Activated T-helper 17 cell treated with anti-CD3 and anti-CD28 coated beads, Interleukin-2, amount 50 U/mL, for 72 hours (primary cell): ENCODE results near the gene TBC1D24. TPM values are rescaled to one million over a fixed set of nuclear protein-coding genes. Genes with fewer than 3 reads are reported as not detected.
A peak's percentile ranks its signal among the peaks of the same experiment; 100 is the strongest.

ENCODE experiments used
- ATAC-seq: fragments of 150-1000 bp; cut with Tn5 transposase; replicated peaks from 2 replicates; pipeline ENCODE4 v1.10.0; 2021; ENCODE audit warnings: mild to moderate bottlenecking, moderate library complexity
- H3K27ac Mint-ChIP-seq: one replicate; pipeline ENCODE4 v1.8.0; 2022; ENCODE audit warnings: mixed read lengths
- H3K27me3 Mint-ChIP-seq: one replicate; pipeline ENCODE4 v1.8.0; 2022; ENCODE audit warnings: mixed read lengths
- H3K36me3 Mint-ChIP-seq: one replicate; pipeline ENCODE4 v1.8.0; 2022; ENCODE audit warnings: low read depth, mild to moderate bottlenecking, mixed read lengths
- H3K4me1 Mint-ChIP-seq: one replicate; pipeline ENCODE4 v1.8.0; 2022; ENCODE audit warnings: mixed read lengths
- H3K4me3 Mint-ChIP-seq: one replicate; pipeline ENCODE4 v1.8.0; 2022; ENCODE audit warnings: mild to moderate bottlenecking, mixed read lengths
- H3K9me3 Mint-ChIP-seq: one replicate; pipeline ENCODE4 v1.8.0; 2022; ENCODE audit warnings: mixed read lengths
- total RNA-seq, 2 donors: library from RNA; stranded (reverse); gene quantifications; one replicate each; pipeline ENCODE4 v1.2.3, GENCODE V29; 2022

TBC1D24 gene
- total RNA-seq, 2 donors from 2014 or later, result 10.8 to 16.1 TPM

- Mint-ChIP-seq H3K9me3 (no peaks in the 10 kb centered on the region), H3K36me3 (no peaks in the 10 kb centered on the region), H3K4me3 (peak overlapping the region; percentile 9), H3K27ac (no peak overlapping the region), H3K4me1 (peaks cover 5% of the 10 kb centered on the region), H3K27me3 (peaks cover 11% of the 10 kb centered on the region)
- ATAC-seq, result no peak
Observed at GRCh38 chr16:2469399-2470233, 5.3 kb upstream of the TBC1D24 start.

- Mint-ChIP-seq H3K27me3 (peaks cover 11% of the 10 kb centered on the region), H3K4me1 (peaks cover 5% of the 10 kb centered on the region), H3K4me3 (peak overlapping the region; percentile 9), H3K9me3 (no peaks in the 10 kb centered on the region), H3K27ac (no peak overlapping the region), H3K36me3 (no peaks in the 10 kb centered on the region)
- no peak for ATAC-seq
Observed at GRCh38 chr16:2470234-2470601, 4.7 kb upstream of the TBC1D24 start.

- Mint-ChIP-seq H3K27me3 (peaks cover 11% of the 10 kb centered on the region), H3K9me3 (no peaks in the 10 kb centered on the region), H3K27ac (no peak overlapping the region), H3K4me1 (peaks cover 5% of the 10 kb centered on the region), H3K4me3 (peak overlapping the region; percentile 9), H3K36me3 (no peaks in the 10 kb centered on the region)
- no peak for ATAC-seq
Observed at GRCh38 chr16:2470603-2471015, 4.3 kb upstream of the TBC1D24 start.

GRCh38 chr16:2471016-2471652 lies 3.8 kb upstream of the TBC1D24 start, which contains the start of gene NTN3:
Gene NTN3, plus strand, starts transcription at chr16:2471297. Its CDS starts 405 bp downstream, at chr16:2471702.
- no peaks in the 10 kb centered on the region for H3K36me3 Mint-ChIP-seq
- H3K27ac Mint-ChIP-seq, result no peak within 1 kb of the TSS
- H3K9me3 Mint-ChIP-seq, result no peaks in the 10 kb centered on the region
- peaks cover 11% of the 10 kb centered on the region for H3K27me3 Mint-ChIP-seq
- peak within 1 kb of the TSS; percentile 9 for H3K4me3 Mint-ChIP-seq
- H3K4me1 Mint-ChIP-seq, result peaks cover 7% of the 10 kb centered on the region
- ATAC-seq, result no peak

GRCh38 chr16:2471653-2472487 lies 3.1 kb upstream of the TBC1D24 start:
- Mint-ChIP-seq H3K4me1 (peaks cover 14% of the 10 kb centered on the region), H3K9me3 (no peaks in the 10 kb centered on the region), H3K36me3 (no peaks in the 10 kb centered on the region), H3K4me3 (no peak overlapping the region), H3K27me3 (peaks cover 11% of the 10 kb centered on the region), H3K27ac (no peak overlapping the region)
- ATAC-seq, result no peak

- no peaks in the 10 kb centered on the region for H3K36me3 Mint-ChIP-seq
- no peak overlapping the region for H3K27ac Mint-ChIP-seq
- no peaks in the 10 kb centered on the region for H3K9me3 Mint-ChIP-seq
- H3K4me1 Mint-ChIP-seq, result peaks cover 16% of the 10 kb centered on the region
- ATAC-seq, result no peak
- peaks cover 11% of the 10 kb centered on the region for H3K27me3 Mint-ChIP-seq
- peak overlapping the region; percentile 52 for H3K4me3 Mint-ChIP-seq
Observed at GRCh38 chr16:2472488-2472864, 2.5 kb upstream of the TBC1D24 start.

GRCh38 chr16:2472885-2473445 lies 2.0 kb upstream of the TBC1D24 start:
- no peaks in the 10 kb centered on the region for H3K9me3 Mint-ChIP-seq
- H3K27ac Mint-ChIP-seq, result no peak overlapping the region
- no peak for ATAC-seq
- peaks cover 11% of the 10 kb centered on the region for H3K27me3 Mint-ChIP-seq
- H3K36me3 Mint-ChIP-seq, result no peaks in the 10 kb centered on the region
- peak overlapping the region; percentile 52 for H3K4me3 Mint-ChIP-seq
- H3K4me1 Mint-ChIP-seq, result peaks cover 21% of the 10 kb centered on the region

GRCh38 chr16:2473446-2473926 lies 1.4 kb upstream of the TBC1D24 start:
- H3K27me3 Mint-ChIP-seq, result peaks cover 11% of the 10 kb centered on the region
- peak overlapping the region; percentile 52 for H3K4me3 Mint-ChIP-seq
- no peaks in the 10 kb centered on the region for H3K36me3 Mint-ChIP-seq
- H3K27ac Mint-ChIP-seq, result no peak overlapping the region
- peaks cover 21% of the 10 kb centered on the region for H3K4me1 Mint-ChIP-seq
- H3K9me3 Mint-ChIP-seq, result no peaks in the 10 kb centered on the region
- ATAC-seq, result peak; percentile 1

GRCh38 chr16:2473999-2474876 lies 689 bp upstream of the TBC1D24 start:
- Mint-ChIP-seq H3K36me3 (no peaks in the 10 kb centered on the region), H3K4me3 (peak overlapping the region; percentile 41), H3K4me1 (peaks cover 21% of the 10 kb centered on the region), H3K27me3 (peaks cover 11% of the 10 kb centered on the region), H3K9me3 (no peaks in the 10 kb centered on the region), H3K27ac (no peak overlapping the region)
- peak; percentile 68 for ATAC-seq

- peak overlapping the region; percentile 60 for H3K4me3 Mint-ChIP-seq
- no peaks in the 10 kb centered on the region for H3K9me3 Mint-ChIP-seq
- peak; percentile 46 for ATAC-seq
- no peaks in the 10 kb centered on the region for H3K36me3 Mint-ChIP-seq
- H3K27ac Mint-ChIP-seq, result no peak overlapping the region
- peaks cover 17% of the 10 kb centered on the region for H3K4me1 Mint-ChIP-seq
- no peaks in the 10 kb centered on the region for H3K27me3 Mint-ChIP-seq
Observed at GRCh38 chr16:2475413-2476344, 752 bp downstream of the TBC1D24 start.

GRCh38 chr16:2476345-2476720 lies 1.4 kb downstream of the TBC1D24 start:
- ATAC-seq, result no peak
- H3K4me3 Mint-ChIP-seq, result peak overlapping the region; percentile 60
- no peaks in the 10 kb centered on the region for H3K27me3 Mint-ChIP-seq
- H3K9me3 Mint-ChIP-seq, result no peaks in the 10 kb centered on the region
- H3K4me1 Mint-ChIP-seq, result peaks cover 17% of the 10 kb centered on the region
- no peaks in the 10 kb centered on the region for H3K36me3 Mint-ChIP-seq
- H3K27ac Mint-ChIP-seq, result no peak overlapping the region

- no peak for ATAC-seq
- Mint-ChIP-seq H3K36me3 (no peaks in the 10 kb centered on the region), H3K4me3 (peak overlapping the region; percentile 60), H3K9me3 (no peaks in the 10 kb centered on the region), H3K27me3 (no peaks in the 10 kb centered on the region), H3K4me1 (peaks cover 17% of the 10 kb centered on the region), H3K27ac (no peak overlapping the region)
Observed at GRCh38 chr16:2476741-2477140, 1.8 kb downstream of the TBC1D24 start.

GRCh38 chr16:2477327-2477726 lies 2.4 kb downstream of the TBC1D24 start:
- peaks cover 17% of the 10 kb centered on the region for H3K4me1 Mint-ChIP-seq
- no peaks in the 10 kb centered on the region for H3K27me3 Mint-ChIP-seq
- no peak overlapping the region for H3K4me3 Mint-ChIP-seq
- no peak overlapping the region for H3K27ac Mint-ChIP-seq
- no peaks in the 10 kb centered on the region for H3K9me3 Mint-ChIP-seq
- no peak for ATAC-seq
- H3K36me3 Mint-ChIP-seq, result no peaks in the 10 kb centered on the region
